OCI-LY7 (cell line): ENCODE data around the gene POU3F2.

Source experiments
- EZH2phosphoT487 ChIP-seq: fragments of 200-600 bp; sonication (generic); IDR thresholded peaks from 2 replicates; pipeline ENCODE4 v1.6.1; 2018; ENCODE audit warnings: low read depth, borderline replicate concordance, mild to moderate bottlenecking, mixed run types, antibody characterized with exemption, low read length, moderate library complexity, mixed read lengths
- TF ChIP-seq, protein P1 (sequence below): fragments of 200-600 bp; sonication (generic); conservative IDR thresholded peaks from 2 replicates; pipeline ENCODE4 v1.5.1; 2014; ENCODE audit warnings: mild to moderate bottlenecking, antibody characterized with exemption, low read length, moderate library complexity, mixed read lengths

DNA sequence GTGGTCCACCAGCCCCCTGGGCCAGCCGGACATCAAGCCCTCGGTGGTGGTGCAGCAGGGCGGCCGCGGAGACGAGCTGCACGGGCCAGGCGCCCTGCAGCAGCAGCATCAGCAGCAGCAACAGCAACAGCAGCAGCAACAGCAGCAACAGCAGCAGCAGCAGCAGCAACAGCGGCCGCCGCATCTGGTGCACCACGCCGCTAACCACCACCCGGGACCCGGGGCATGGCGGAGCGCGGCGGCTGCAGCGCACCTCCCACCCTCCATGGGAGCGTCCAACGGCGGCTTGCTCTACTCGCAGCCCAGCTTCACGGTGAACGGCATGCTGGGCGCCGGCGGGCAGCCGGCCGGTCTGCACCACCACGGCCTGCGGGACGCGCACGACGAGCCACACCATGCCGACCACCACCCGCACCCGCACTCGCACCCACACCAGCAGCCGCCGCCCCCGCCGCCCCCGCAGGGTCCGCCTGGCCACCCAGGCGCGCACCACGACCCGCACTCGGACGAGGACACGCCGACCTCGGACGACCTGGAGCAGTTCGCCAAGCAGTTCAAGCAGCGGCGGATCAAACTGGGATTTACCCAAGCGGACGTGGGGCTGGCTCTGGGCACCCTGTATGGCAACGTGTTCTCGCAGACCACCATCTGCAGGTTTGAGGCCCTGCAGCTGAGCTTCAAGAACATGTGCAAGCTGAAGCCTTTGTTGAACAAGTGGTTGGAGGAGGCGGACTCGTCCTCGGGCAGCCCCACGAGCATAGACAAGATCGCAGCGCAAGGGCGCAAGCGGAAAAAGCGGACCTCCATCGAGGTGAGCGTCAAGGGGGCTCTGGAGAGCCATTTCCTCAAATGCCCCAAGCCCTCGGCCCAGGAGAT lies 1.0 kb downstream of the POU3F2 start:
- no peak for TF ChIP-seq EZH2phosphoT487
- TF ChIP-seq, protein P1, sequence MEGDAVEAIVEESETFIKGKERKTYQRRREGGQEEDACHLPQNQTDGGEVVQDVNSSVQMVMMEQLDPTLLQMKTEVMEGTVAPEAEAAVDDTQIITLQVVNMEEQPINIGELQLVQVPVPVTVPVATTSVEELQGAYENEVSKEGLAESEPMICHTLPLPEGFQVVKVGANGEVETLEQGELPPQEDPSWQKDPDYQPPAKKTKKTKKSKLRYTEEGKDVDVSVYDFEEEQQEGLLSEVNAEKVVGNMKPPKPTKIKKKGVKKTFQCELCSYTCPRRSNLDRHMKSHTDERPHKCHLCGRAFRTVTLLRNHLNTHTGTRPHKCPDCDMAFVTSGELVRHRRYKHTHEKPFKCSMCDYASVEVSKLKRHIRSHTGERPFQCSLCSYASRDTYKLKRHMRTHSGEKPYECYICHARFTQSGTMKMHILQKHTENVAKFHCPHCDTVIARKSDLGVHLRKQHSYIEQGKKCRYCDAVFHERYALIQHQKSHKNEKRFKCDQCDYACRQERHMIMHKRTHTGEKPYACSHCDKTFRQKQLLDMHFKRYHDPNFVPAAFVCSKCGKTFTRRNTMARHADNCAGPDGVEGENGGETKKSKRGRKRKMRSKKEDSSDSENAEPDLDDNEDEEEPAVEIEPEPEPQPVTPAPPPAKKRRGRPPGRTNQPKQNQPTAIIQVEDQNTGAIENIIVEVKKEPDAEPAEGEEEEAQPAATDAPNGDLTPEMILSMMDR: no peak
